A549 (cell line): ENCODE results near the gene C4orf50. TPM values are rescaled to one million over a fixed set of nuclear protein-coding genes. Genes with fewer than 3 reads are reported as not detected.

Experiments used
- ATAC-seq, 2 experiments: fragments of 200-7000 bp in 1 of 2; fragments of >200 bp in 1 of 2; cut with Nextera tagmentation in 1 of 2; cut with Tn5 transposase in 1 of 2; 3 replicates each; pipeline versions ENCODE4 v1.8.0 to v1.9.1; 2018 to 2020; ENCODE audit warnings: mild to moderate bottlenecking in 1 of 2, moderate library complexity in 1 of 2
- CTCF ChIA-PET: fragments of 300-600 bp; sonication (Branson Sonifier 250); formaldehyde crosslinking; extraction: SDS; loops from one replicate; lab custom pipeline; 2021; ENCODE audit warnings: antibody characterized with exemption, inconsistent platforms; lab: Yijun Ruan, JAX
- POLR2A ChIA-PET: fragments of 350-600 bp; formaldehyde crosslinking; extraction: SDS; loops from one replicate; lab custom pipeline; 2021; ENCODE audit warnings: antibody characterized with exemption, inconsistent platforms; lab: Yijun Ruan, JAX
- DNase-seq, 2 experiments: peaks; one replicate each; pipeline versions ENCODE4 v3.0.0 to v3.0.0-alpha.2; 2011 to 2016; ENCODE audit warnings: low read depth in 1 of 2, low spot score in 1 of 2
- FAIRE-seq: peaks from 2 replicates; lab custom pipeline; 2011; peaks lifted over from hg19 to GRCh38; lab: Jason Lieb, UNC
- H3K27ac ChIP-seq, 2 experiments: fragments of >200 bp; sonication (Bioruptor Twin); formaldehyde crosslinking; 3 replicates each; pipeline ENCODE4 v1.5.1; 2016 to 2017
- H3K4me1 ChIP-seq: fragments of >200 bp; sonication (Bioruptor Twin); formaldehyde crosslinking; 3 replicates; pipeline ENCODE4 v1.6.1; 2016
- H3K4me2 ChIP-seq: fragments of >200 bp; sonication (Bioruptor Twin); formaldehyde crosslinking; 3 replicates; pipeline ENCODE4 v1.6.1; 2016
- H3K4me3 ChIP-seq: fragments of >200 bp; sonication (Bioruptor Twin); formaldehyde crosslinking; 3 replicates; pipeline ENCODE4 v1.5.1; 2016
- H3K9me3 ChIP-seq: fragments of >200 bp; sonication (Bioruptor Twin); formaldehyde crosslinking; 3 replicates; pipeline ENCODE4 v1.6.1; 2016
- BCL3 ChIP-seq: fragments of >200 bp; sonication (Bioruptor Twin); formaldehyde crosslinking; IDR thresholded peaks from 3 replicates; pipeline ENCODE4 v1.6.1; 2016
- CBX2 ChIP-seq: fragments of 200-600 bp; sonication (generic); IDR thresholded peaks from 2 replicates; pipeline ENCODE4 v1.6.1; 2016; ENCODE audit warnings: low read depth, mild to moderate bottlenecking, borderline replicate concordance
- CEBPB ChIP-seq, 2 experiments: fragments of >200 bp in 1 of 2; sonication (Bioruptor Twin) in 1 of 2; formaldehyde crosslinking in 1 of 2; IDR thresholded peaks; 2 replicates each; pipeline ENCODE4 v1.6.1; 2012 to 2016
- CHD4 ChIP-seq: fragments of 200-600 bp; sonication (generic); IDR thresholded peaks from 2 replicates; pipeline ENCODE4 v1.6.1; 2016; ENCODE audit warnings: antibody characterized with exemption, mild to moderate bottlenecking, borderline replicate concordance
- CTCF ChIP-seq: fragments of >200 bp; sonication (Bioruptor Twin); formaldehyde crosslinking; IDR thresholded peaks from 3 replicates; pipeline ENCODE4 v1.5.1; 2016
- EHF ChIP-seq: fragments of 250-450 bp; sonication (Bioruptor Pico); IDR thresholded peaks from 2 replicates; pipeline ENCODE4 v1.5.0; 2020; ENCODE audit warnings: mild to moderate bottlenecking
- EHMT2 ChIP-seq: fragments of 200-600 bp; sonication (generic); IDR thresholded peaks from 2 replicates; pipeline ENCODE4 v1.6.1; 2016; ENCODE audit warnings: antibody characterized with exemption, low read depth, mild to moderate bottlenecking, moderate library complexity
- ELK1 ChIP-seq: fragments of 150-350 bp; IDR thresholded peaks from 2 replicates; pipeline ENCODE4 v1.6.1; 2014; ENCODE audit warnings: low read depth, mild to moderate bottlenecking, low read length
- ESRRA ChIP-seq: fragments of 150-350 bp; IDR thresholded peaks from 2 replicates; pipeline ENCODE4 v1.6.1; 2014; ENCODE audit warnings: mild to moderate bottlenecking, low read length, borderline replicate concordance
- FOSL2 ChIP-seq, 2 experiments: fragments of 450-650 bp in 1 of 2; fragments of >200 bp in 1 of 2; sonication (Bioruptor Twin) in 1 of 2; formaldehyde crosslinking; IDR thresholded peaks; 2 replicates each; pipeline versions ENCODE4 v1.5.0 to v1.6.1; 2016 to 2020; ENCODE audit warnings: mild to moderate bottlenecking in 1 of 2, moderate library complexity in 1 of 2
- HEYL ChIP-seq: fragments of 250-450 bp; sonication (Bioruptor Pico); IDR thresholded peaks from 2 replicates; pipeline ENCODE4 v1.8.0; 2021; ENCODE audit warnings: mild to moderate bottlenecking, moderate library complexity
- HMGXB4 ChIP-seq: fragments of 250-450 bp; sonication (Bioruptor Pico); IDR thresholded peaks from 2 replicates; pipeline ENCODE4 v1.5.0; 2021; ENCODE audit warnings: mild to moderate bottlenecking, moderate library complexity, borderline replicate concordance
- HOXA7 ChIP-seq: fragments of 250-450 bp; sonication (Bioruptor Pico); IDR thresholded peaks from 2 replicates; pipeline ENCODE4 v1.5.0; 2020; ENCODE audit warnings: mild to moderate bottlenecking, moderate library complexity
- HOXB5 ChIP-seq: fragments of 250-450 bp; sonication (Bioruptor Pico); IDR thresholded peaks from 2 replicates; pipeline ENCODE4 v1.5.0; 2020; ENCODE audit warnings: mild to moderate bottlenecking, moderate library complexity
- JUNB ChIP-seq: fragments of >200 bp; sonication (Bioruptor Twin); formaldehyde crosslinking; IDR thresholded peaks from 2 replicates; pipeline ENCODE4 v1.6.1; 2016
- KDM5A ChIP-seq: fragments of 200-600 bp; sonication (generic); IDR thresholded peaks from 2 replicates; pipeline ENCODE4 v1.6.1; 2016; ENCODE audit warnings: antibody characterized with exemption, mild to moderate bottlenecking
- MAX ChIP-seq: IDR thresholded peaks from 2 replicates; pipeline ENCODE4 v1.6.1; 2012
- MAZ ChIP-seq: fragments of 150-350 bp; IDR thresholded peaks from 2 replicates; pipeline ENCODE4 v1.6.1; 2014; ENCODE audit warnings: antibody characterized with exemption, low read depth, low read length, borderline replicate concordance
- PBX3 ChIP-seq: IDR thresholded peaks from 2 replicates; pipeline ENCODE4 v1.6.1; 2012
- RCOR1 ChIP-seq: fragments of 150-350 bp; IDR thresholded peaks from 2 replicates; pipeline ENCODE4 v1.6.1; 2014; ENCODE audit warnings: antibody characterized with exemption, low read length, low read depth
- RFX5 ChIP-seq: fragments of 450-650 bp; IDR thresholded peaks from 2 replicates; pipeline ENCODE4 v1.7.1; 2014; ENCODE audit warnings: antibody characterized with exemption, mild to moderate bottlenecking, moderate library complexity
- RNF2 ChIP-seq: fragments of 200-600 bp; sonication (generic); IDR thresholded peaks from 2 replicates; pipeline ENCODE4 v1.6.1; 2016; ENCODE audit warnings: low read depth, mild to moderate bottlenecking, antibody characterized with exemption, moderate library complexity, borderline replicate concordance
- SMC3 ChIP-seq: fragments of >200 bp; sonication (Bioruptor Twin); formaldehyde crosslinking; IDR thresholded peaks from 3 replicates; pipeline ENCODE4 v1.6.1; 2018; ENCODE audit warnings: inconsistent platforms
- TP53 ChIP-seq: fragments of 250-450 bp; sonication (Bioruptor Pico); IDR thresholded peaks from 2 replicates; pipeline ENCODE4 v1.5.0; 2021; ENCODE audit warnings: mild to moderate bottlenecking, moderate library complexity
- ZNF302 ChIP-seq: fragments of 250-450 bp; sonication (Bioruptor Pico); IDR thresholded peaks from 2 replicates; pipeline ENCODE4 v1.9.0; 2021; ENCODE audit warnings: inconsistent platforms, mild to moderate bottlenecking, moderate library complexity
- ZSCAN20 ChIP-seq: fragments of 250-450 bp; sonication (Bioruptor Pico); IDR thresholded peaks from 2 replicates; pipeline ENCODE4 v1.8.0; 2022; ENCODE audit warnings: mild to moderate bottlenecking, moderate library complexity
- WGBS: methylation state at CpG from one replicate; pipeline ENCODE4 v1.1.6; 2017; ENCODE audit errors: missing lambda C conversion rate; 5-methylcytosine and 5-hydroxymethylcytosine counted together
- polyA plus RNA-seq, 4 experiments: library from polyadenylated mRNA; depleted of rRNA in 3 of 4; stranded (reverse); fragments of >200 nt; fragmentation: RNase III in 1 of 4; extraction: RNeasy Plus Mini Kit Qiagen cat#74134 plus additional on column Dnase treatment in 1 of 4; gene quantifications; 2 replicates in 3 of 4; 3 replicates in 1 of 4; pipeline ENCODE4 v1.2.3, GENCODE V29; 2011 to 2017

The C4orf50 gene
- polyA plus RNA-seq, 2 of the 4 experiments (the other 2 are of a cell fraction): not detected

- TF ChIP-seq ELK1 (no peak), HMGXB4 (CRISPR knock-in tag) (no peak), KDM5A (no peak), RFX5 (no peak), CTCF (no peak), CHD4 (no peak), HOXB5 (no peak)
- TF ChIP-seq, all 56 proteins: peak for 0
Observed at GRCh38 chr4:5919044-5919443, 99.2 kb downstream of the C4orf50 start (continued).

GRCh38 chr4:5918331-5918985 lies 99.8 kb downstream of the C4orf50 start:
- Histone ChIP-seq H3K4me3 (no peak overlapping the region), H3K9me3 (no peaks in the 10 kb centered on the region), H3K4me1 (no peaks in the 10 kb centered on the region), H3K4me2 (no peak overlapping the region), H3K27ac (no peak overlapping the region)
- ChIA-PET POLR2A (no interaction called here), CTCF (interaction anchor here (0.6 kb wide), 1 partner anchor 27 kb away, joined by 3 read pairs; no protein-coding TSS in a partner anchor)
- DNase-seq (no peak), ATAC-seq (no peak), FAIRE-seq (no peak)
- 15% methylated on average over 8 of the region's 8 CpGs for WGBS
- TF ChIP-seq MAZ: no peak
- TF ChIP-seq TP53: no peak
- TF ChIP-seq HEYL (CRISPR knock-in tag): no peak
- TF ChIP-seq EHMT2: no peak
- no peak for TF ChIP-seq EHF (CRISPR knock-in tag)
- no peak for TF ChIP-seq JUNB
- no peak for TF ChIP-seq RCOR1
- TF ChIP-seq ZSCAN20 (CRISPR knock-in tag): no peak
- no peak for TF ChIP-seq BCL3
- TF ChIP-seq FOSL2 (IDR thresholded peaks at IDR 0.05): no peak
- no peak for TF ChIP-seq FOSL2 (CRISPR knock-in tag; IDR thresholded peaks at IDR 0.05)
- TF ChIP-seq HOXA7 (CRISPR knock-in tag): no peak
- no peak for TF ChIP-seq PBX3
- no peak for TF ChIP-seq SMC3
- TF ChIP-seq CEBPB (IDR thresholded peaks at IDR 0.05): no peak
- no peak for TF ChIP-seq CBX2
- no peak for TF ChIP-seq MAX
- TF ChIP-seq ZNF302 (CRISPR knock-in tag): no peak
- no peak for TF ChIP-seq ESRRA
- no peak for TF ChIP-seq RNF2
